ENCODE measurements around the gene PHF24.
"Not testable (repeated sequence)": the region's sequence is repeated elsewhere in the genome, so short reads cannot be mapped to it uniquely, and the experiment has no call there.

The PHF24 gene

DNA sequence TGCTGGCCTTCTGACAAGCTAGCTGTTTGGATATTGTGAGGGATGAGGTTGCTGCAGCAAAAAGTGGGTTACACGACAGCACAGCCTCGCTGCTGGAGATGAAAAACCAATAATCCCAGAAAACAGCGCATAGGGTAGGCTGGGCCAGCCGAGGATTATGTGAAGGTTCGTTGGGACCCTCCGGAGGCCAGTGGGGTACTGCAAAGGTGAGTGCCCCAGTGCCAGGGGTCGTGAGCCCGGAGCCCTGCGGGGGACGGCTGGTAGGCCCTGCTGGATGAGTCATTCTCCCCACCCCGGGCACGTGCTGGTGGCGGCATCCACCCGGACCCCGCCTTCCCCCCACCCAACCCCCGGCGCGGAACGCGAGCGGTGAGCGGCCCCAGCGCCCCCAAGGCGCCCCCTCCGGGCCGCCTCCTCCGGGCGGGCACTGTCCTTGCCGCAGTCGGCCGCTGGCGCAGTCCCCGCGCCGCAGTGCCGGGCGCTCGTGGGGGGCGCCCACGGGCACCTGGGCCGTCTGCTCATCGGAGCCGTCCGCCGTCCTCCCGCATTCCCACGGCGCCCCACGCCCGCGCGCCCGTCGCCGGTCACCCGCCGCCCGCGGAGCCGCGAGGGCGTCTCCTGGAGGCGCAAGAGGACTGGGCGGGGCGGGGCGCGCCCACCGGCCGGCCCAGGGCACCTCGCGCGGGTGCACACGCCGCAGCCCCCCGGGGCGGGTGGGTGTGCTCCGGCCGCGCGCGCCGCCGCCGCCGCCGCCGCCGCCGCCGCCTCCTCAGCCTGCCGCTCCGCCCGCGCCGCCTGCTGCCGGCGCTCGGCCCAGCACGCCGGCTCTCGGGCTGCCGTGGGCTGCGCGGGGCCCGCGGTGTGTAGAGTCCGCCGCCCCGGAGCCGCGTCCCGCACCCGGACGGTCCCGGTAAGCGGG is at the start of gene PHF24:
Gene PHF24, plus strand, starts transcription at position 794 of the 919 bp plus-strand sequence. CDS start 13,014 bp downstream, outside the sequence.
- DNase-seq: peak; percentile 63

DNA sequence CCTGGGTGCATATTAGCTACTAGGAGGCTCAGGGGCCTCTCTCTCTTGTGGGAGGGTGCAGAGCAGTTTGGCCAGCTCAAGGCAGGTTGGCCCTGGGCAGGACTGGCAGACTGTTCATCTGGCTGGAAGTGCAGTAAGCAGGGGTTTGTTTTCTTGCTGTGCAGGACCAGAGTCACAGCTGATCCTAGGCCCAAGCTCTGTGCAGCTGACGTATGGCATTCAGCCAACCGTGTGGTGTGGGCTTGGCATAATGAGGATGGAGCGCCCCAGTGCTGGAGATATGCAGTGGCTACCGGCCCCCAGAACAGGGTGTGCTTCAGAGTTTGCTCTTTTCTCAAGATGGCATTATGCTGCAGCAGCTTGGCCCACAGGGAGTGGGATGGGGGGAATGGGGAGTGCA is 31.0 kb upstream of the PHF24 start:
- DNase-seq: no peak

DNA sequence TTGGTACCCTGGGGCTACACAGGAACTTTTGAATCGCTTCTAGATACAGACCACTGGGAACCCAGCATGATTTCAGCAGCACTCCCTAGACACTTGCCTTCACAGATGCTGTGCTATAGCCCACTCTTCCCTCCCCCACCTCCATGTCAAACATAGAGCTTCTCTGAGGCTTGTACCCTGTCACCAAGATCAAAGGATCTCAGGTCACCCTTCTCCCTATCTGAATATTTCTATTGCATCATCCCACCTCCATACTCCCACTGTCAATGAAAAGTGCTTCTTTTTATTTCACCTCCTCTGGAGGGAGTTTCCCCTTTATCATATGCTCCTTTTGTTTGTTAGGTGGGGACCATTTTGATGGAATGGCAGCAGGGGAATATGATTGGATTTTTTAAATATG is 29.2 kb upstream of the PHF24 start:
- no peak for DNase-seq

DNA sequence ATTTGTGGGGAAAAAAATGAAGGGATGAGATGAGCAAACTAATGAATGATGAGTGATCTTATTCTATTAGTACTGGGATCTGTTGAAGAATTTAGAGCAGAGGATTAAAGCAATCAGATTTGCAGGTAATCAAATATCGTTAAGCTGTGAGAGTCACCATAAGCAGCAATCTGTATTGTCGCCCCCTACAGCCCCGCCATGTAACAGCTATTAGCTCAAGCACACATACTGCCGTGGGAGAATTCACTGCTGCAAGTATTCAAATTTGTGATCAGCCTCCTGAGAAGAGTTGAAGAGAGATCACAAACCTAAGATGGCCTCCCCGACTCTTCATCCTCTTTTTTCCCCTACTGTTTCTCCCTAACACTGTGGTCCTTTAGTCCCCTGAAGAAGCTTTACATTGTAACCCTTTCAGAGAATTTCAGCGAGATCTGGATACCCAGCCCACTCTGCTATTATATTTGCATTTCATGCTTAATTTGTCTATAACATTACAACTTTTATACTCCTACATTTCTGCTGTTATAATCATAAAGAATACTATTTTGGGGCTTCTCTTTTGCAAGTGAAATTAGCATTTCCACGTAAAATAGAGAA is 28.5 kb upstream of the PHF24 start:
- no peak for DNase-seq

DNA sequence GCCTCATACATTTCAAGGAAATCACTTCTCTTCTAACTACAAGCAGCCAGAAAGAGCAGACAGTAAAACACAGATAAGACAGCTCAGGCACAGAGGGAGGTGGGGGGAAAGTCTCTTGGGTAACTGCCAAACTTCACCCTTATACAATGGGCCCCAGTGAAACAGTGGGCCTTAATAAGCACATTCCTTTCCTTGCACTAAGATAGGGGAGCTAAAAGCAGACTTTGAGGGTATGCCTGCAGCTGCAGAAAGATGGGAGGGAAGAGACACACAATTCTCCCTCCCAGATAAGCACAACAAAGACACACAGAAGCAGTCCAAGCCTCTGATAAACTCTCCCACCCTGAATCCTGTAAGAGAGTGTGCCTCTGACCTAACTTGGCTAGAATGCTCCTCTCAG is 18.1 kb upstream of the PHF24 start:
- DNase-seq: not testable (repeated sequence)

DNA sequence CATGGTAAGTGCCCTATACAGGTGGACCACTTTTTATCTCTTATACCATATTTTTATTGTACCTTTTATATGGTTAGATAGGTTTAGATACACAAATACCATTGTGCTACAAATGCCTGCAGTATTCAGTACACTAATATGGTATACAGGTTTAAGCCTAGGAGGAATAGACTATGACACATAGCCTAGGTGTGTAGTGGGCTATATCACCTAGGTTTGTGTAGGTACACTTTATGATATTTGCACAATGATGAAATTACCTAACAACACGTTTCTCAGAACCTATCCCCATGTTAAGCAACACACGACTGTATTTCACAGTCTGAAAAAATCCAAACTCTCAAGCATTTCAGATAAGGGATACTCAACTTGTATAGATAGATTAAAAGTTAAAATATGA is 9.6 kb upstream of the PHF24 start:
- DNase-seq: no peak

DNA sequence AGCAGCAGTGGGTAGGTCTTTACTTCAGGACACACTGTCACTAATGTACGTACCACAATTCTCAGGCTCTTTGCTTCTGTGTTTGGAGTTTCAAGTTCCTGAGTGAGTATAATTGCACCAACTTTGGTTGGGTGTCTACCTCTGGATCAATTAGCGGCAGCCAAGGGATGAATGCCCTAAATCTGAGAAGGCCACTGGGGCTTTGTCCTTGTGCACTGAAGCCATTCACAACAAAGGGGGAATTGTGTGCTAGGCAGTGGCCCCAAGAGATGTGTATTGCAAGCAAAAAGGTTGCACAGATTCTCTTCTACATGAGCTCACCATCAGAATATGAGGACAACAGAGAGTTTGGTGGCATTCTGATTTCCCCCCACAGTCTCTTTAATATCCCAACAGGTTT is 3.9 kb upstream of the PHF24 start:
- DNase-seq: no peak

DNA sequence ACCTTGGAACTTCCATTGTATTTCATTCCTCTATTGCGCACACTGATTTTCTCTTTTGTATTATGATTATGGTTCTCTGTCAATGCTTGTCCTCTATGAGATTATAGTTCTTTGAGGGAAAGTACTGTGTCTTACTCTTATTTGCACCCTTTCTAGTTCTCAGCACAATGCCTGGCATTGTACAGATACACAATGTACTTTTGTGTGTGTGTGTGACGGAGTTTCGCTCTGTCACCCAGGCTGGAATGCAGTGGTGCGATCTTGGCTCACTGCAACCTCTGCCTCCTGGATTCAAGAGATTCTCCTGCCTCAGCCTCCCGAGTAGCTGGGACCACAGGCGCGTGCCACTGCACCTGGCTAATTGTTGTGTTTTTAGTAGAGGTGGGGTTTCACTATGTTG is 2.0 kb upstream of the PHF24 start:
- DNase-seq: not testable (repeated sequence)

DNA sequence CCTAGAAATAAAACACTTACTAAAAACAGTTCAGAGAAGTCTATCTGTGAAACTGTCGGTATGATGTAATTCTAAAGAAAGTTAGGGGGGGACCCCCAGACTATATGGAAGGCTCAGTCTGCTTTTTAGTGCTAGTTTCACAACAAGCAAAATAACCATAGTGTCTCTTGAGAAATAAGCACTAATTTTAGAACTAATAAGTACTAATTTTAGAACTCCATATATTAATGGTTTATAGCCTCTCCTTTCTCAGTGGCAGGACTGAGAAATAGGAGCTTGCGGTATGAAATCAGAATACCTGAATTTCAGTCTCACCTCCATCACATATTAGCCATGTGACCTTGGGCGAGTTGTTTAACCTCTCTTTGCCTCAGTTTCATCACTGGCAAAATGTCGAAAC is 1.4 kb upstream of the PHF24 start:
- DNase-seq: no peak

DNA sequence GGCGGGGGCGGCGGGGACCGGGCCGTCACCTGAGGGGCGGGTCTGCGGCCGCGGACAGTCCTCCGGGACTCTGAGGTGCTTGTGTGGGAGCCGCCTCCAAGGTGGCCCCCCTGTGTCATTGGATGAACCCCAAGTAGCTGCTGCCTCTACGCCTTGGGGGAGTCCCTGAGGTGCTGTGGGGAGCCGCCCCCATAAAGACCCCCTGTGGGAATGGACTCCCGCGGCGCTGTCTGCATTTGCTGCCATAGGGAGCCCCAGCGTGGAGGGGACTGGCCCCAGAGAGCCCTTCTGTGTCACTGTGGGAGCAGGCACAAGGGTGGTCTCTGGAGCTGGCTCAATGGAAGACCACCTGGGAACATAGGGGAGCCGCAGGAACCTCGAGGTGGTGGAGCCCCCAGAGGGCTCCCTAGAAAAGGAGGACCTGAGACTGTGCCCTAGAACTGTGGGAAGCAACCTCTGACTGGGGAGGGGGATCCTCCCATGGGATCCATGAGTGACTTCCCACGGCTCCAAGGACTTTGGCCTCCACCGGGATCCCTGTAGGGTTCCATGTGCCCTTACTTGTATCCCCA is 412 bp downstream of the PHF24 start:
- no peak for DNase-seq

DNA sequence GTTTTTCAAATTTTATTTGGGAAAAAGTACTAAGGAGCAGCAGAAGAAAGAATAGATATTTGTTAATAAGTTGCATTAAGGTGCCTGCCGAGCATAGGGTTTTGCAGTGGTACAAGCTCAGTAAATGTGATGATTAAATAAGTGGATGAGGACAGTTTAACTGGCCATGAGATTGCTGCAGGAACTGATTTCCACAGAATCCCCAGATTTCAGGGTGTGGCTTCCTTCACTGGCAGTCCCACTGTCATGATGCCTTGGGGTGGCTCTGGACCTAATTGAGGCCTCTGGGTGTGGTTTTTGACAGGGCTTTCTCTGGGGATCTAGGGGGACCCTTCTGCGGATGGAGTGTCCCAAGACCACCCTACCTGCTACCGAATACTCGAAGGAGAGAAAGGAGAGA is 1.4 kb downstream of the PHF24 start:
- no peak for DNase-seq

DNA sequence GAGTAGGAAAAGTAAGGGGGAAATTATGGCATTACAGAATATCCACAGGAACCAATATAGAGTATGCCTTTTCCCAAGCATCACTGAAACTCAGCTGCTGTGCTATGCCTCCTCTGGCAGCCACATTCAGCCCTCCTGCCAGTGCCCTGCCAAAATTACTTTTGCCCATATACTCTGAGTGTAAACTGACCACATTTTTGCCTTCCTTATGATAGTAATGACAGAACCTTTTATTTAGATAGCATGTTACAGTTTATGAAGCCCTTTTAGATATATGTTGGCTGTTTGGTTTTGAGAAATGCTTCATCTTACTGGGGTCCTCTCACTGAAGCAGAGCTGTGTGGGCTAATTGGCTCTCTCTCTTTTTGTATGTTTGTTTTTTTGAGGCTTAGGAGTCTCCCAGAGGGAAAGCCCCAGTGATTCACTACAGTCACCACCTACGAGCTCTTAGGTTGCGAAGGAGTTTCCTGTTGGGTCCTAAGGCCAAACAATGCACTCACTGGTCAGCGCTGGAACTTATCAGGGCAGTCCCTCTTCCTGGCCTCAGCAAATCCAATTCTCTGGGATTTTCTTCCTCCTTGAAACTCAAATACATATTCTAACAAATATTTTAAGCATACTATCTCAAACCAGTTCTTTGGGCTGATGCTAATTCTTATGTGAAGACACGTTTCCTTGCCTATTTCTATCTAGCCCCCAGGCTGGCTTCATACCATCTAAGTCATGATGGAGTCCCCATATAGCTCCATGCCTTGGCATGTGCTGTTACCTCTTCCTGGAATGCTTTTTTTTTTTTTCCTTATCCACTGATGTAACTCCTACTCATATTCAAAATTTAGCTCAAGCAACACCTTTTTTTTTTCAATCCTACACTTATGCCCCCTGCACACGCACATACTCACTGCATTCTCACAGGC is 3.7 kb downstream of the PHF24 start:
- peak; percentile 60 for DNase-seq

DNA sequence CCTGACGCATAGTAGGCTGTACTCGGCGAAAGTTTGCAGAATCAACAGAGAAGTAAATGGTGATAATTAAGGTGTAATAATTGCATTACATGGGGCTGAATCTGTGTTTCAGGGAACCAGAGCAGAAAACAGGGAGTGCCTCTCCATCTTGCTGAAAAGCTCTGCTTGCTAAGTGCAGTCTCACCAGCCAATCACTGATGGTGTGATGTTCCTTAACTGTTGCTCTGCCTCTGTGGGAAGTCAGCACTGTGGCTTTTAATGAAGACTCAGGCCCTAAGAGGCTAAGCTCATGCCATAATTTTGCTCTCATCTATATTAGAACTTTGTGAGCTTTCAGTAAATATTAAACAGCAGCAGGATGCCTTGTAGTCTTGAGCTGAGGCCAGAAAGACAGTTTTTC is 4.5 kb downstream of the PHF24 start:
- DNase-seq: peak; percentile 13

DNA sequence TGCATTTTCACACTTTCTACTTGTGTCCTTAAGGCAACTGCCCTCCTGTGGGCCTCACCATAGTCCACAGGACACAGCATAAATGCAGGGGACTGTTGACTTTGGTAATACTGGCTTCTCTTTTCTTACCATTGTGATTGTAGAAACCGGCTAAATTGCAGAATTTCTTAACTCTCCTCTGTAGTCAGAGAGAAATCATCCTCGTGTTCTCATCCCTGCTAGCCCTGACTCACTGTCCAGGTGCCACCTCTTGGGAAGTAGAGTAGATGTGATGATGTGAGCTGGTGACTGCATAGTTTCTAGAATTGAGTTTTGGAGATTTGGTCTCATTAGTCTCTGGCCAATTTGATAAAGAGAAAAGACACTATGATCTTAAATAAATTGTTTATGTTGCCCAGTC is 5.5 kb downstream of the PHF24 start:
- no peak for DNase-seq

DNA sequence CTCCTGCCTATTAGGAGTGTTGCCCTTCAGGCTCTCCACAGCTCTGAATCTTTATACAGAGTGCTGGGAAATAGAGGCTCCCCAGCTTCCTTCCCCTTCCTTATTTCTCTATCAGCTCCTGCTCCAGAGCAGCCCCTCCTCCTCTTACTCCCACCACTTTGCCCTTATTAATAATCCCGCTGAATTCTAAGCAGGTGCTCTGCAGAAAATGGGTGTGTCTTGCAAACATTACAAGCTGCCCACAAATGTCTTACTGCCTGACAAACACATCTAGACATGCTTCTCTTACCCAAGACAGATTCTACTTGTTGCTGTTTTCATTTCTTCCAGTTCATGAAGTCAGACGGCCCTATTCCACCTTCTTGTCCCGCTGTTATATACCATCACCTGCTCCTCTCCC is 6.4 kb downstream of the PHF24 start:
- no peak for DNase-seq

DNA sequence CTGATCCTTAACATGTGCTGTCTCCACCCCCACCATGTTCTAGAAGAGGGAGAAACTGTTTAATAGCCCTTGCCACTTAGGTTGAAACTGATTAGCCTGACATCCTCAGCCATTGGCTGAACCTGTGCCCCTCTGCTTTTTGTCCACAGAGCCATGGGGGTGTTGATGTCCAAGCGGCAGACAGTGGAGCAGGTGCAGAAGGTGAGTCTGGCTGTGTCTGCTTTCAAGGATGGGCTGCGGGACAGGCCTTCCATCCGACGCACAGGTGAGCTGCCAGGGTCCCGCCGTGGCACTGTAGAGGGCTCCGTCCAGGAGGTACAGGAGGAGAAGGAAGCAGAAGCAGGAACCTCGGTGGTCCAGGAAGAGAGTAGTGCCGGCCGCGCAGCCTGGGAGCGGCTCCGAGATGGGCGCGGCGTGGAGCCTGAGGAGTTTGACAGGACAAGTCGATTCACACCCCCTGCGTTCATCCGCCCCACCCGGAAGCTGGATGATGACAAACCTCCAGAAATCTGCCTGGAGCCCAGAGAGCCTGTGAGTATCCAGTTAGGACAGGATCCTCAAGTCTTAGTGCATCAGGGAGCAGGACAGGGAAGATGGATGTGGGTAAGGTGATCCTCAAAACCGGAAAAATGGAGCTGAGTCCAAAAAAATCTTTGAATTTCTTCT is 13.2 kb downstream of the PHF24 start:
- no peak for DNase-seq

DNA sequence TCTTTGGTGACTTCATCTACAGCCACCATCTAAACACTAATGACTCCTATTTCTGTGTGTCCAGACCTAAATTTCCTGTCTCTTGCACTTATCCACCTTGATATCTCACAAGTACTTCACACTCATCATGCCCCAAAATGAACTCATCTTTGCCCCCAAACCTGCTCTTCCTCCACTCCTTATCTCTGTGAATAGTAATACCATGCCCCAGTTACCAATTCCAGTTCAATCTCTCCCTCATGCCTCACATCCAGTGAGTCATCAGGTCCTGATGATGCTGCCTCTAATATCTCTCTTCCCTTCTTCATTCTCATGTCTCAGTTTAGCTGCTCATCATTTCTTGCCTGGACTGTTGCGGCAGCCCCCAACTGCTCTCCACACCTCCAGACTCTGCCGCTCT is 16.6 kb downstream of the PHF24 start:
- no peak for DNase-seq

DNA sequence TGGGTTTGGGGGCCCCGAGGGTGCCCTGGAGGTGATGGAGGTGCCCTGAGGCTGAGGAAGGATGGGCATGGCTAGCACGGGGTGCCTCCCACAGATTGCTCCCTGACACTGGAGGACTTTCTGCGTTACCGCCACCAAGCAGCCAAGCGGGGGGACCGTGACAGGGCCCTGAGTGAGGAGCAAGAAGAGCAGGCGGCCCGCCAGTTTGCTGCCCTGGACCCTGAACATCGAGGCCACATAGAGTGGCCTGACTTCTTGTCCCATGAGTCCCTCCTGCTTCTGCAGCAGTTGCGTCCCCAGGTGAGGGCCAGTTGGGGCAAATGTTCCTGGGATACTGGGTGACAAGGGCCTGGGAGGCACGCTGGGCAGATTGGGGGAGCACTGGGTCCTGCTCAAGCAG is 18.4 kb downstream of the PHF24 start:
- peak; percentile 42 for DNase-seq

DNA sequence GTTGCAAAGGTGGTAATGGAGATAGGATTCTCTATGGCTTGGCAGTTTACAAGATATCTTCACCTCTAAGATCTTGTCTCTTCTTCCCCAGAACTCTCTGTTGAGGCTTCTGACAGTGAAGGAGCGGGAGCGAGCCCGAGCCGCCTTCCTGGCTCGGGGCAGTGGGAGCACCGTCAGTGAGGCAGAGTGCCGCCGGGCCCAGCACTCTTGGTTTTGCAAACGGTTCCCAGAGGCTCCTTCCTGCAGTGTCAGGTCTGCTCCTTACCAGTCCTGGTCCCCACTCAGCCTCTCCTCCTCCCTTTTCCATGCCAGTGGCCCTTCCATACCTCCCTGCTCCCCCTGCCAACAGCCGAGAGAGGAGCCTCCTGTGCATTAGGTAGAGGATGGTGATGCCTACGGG is 18.9 kb downstream of the PHF24 start:
- peak; percentile 38 for DNase-seq

DNA sequence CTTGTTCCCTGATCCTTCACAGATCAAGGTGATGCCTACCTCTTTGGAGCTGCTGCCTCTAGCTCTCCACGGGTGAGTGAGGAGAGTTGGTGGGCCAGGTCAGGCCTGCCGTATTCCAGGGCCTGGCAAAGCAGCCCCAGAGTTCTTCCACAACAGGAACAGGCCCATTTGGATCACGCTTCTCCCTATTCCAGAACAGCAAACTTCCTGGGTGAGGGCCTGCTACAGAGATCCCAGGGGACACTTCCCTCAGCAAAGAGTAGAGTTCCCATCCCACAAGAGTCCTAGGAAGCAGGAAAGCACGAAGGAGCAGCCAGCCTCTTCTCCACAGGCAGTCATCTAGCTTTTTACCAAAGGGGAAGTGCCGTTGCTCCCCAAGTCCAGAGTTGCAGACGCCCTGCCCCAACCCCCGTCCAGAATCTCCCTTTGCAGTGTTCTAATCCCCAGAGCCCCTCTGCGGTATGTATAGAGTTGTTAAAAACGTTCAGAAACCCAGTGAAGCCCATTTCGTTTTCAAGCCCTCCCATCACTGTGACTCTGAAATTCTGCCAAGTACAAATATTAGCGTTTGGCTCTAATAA is 22.2 kb downstream of the PHF24 start:
- DNase-seq: no peak

DNA sequence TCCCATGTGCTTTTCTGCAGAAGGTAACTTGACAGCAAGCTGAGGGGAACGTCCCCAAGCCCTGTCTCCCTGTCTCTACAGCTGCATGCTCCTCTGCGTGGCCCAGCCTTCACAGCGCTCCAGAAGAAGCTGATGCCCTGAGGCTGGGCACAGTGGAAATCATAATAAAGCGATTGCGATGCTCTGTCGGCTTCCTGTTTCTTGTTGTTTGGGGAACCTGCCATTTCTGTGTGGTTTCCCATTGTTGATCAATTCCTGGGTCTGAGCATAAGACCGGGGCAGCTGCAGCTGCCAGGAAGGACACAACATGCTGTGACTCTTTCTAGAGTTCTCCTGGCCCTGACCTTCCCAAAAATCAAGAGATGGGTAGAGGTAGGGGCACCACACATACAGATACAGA is 24.3 kb downstream of the PHF24 start:
- no peak for DNase-seq

DNA sequence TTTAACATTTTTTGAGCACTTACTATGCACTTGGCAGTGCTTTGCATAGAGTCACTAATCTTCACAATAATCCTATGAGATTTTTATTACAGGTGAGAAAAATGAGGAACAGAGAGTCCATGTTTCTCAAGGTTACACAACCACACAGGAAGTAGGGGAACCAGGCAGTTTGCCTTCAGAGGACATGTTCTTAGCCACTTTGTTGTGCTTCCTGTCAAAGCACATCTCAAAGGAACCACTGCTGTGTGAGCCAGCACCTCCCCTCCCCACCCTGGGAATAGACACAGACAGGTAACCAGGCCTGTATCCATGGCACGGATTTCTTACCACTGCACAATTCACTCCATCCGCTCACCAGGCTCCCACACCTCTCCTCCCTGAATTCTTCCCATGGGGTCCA is 25.1 kb downstream of the PHF24 start:
- DNase-seq: no peak

Measured in islet precursor cell (in vitro differentiated cells).